GM12878 (cell line): ENCODE results near the gene RACGAP1. TPM values are rescaled to one million over a fixed set of nuclear protein-coding genes. Genes with fewer than 3 reads are reported as not detected.
A peak's percentile ranks its signal among the peaks of the same experiment; 100 is the strongest.

Source experiments
- ATAC-seq: fragments of 200-7000 bp; cut with Tn5 transposase; 3 replicates; pipeline ENCODE4 v1.9.1; 2020; ENCODE audit warnings: mild to moderate bottlenecking, moderate library complexity
- BruUV-seq: library from RNA; stranded (reverse); fragments of 400-500 nt; replicated peaks from 2 replicates; lab custom pipeline; 2021; lab: Mats Ljungman, UMichigan
- CTCF ChIA-PET: fragments of 300-600 bp; sonication (Branson Sonifier 250); formaldehyde crosslinking; extraction: SDS; loops from one replicate; lab custom pipeline; 2021; ENCODE audit warnings: inconsistent platforms; lab: Yijun Ruan, JAX
- POLR2A ChIA-PET: fragments of 350-600 bp; formaldehyde crosslinking; extraction: SDS; loops from one replicate; lab custom pipeline; 2021; ENCODE audit warnings: inconsistent platforms; lab: Charles Lee
- RAD21 ChIA-PET: fragments of 300-600 bp; sonication (Branson Sonifier 250); formaldehyde crosslinking; loops from one replicate; lab custom pipeline; 2023; ENCODE audit warnings: antibody characterized with exemption; ENCODE audit not compliant: unreplicated experiment; lab: Charles Lee
- SMC1A ChIA-PET: fragments of 300-600 bp; sonication (Branson Sonifier 250); formaldehyde crosslinking; loops from one replicate; lab custom pipeline; 2023; ENCODE audit not compliant: unreplicated experiment, uncharacterized antibody; lab: Charles Lee
- DNase-seq: peaks from one replicate; pipeline ENCODE4 v3.0.0-alpha.2; 2011; ENCODE audit warnings: low read depth, low spot score
- FAIRE-seq: peaks from 3 replicates; lab custom pipeline; 2011; peaks lifted over from hg19 to GRCh38; lab: Jason Lieb, UNC
- H2AFZ ChIP-seq: 2 replicates; pipeline ENCODE4 v1.6.0; 2011; ENCODE audit warnings: low read depth, low read length, control low read depth; ENCODE audit not compliant: control insufficient read depth
- H3K27ac ChIP-seq: 2 replicates; pipeline ENCODE4 v1.5.1; 2011; ENCODE audit warnings: control low read depth; ENCODE audit not compliant: control insufficient read depth, insufficient read depth
- H3K27me3 ChIP-seq, 2 experiments: replicated peaks in 1 of 2; 2 replicates each; pipeline versions ENCODE4 v1.6.0 to v1.6.1; 2011; ENCODE audit warnings: low read length in 1 of 2; ENCODE audit not compliant: control insufficient read depth in 2 of 2, insufficient read depth in 2 of 2
- H3K36me3 ChIP-seq, 2 experiments: 2 replicates each; pipeline ENCODE4 v1.5.1; 2011; ENCODE audit warnings: low read length in 1 of 2; ENCODE audit not compliant: control insufficient read depth in 2 of 2, insufficient read depth in 2 of 2
- H3K4me1 ChIP-seq: 2 replicates; pipeline ENCODE4 v1.6.1; 2011; ENCODE audit warnings: mild to moderate bottlenecking, low read length, moderate library complexity, mixed read lengths; ENCODE audit not compliant: control insufficient read depth, insufficient read depth
- H3K4me2 ChIP-seq: 2 replicates; pipeline ENCODE4 v1.6.0; 2011; ENCODE audit warnings: control low read depth; ENCODE audit not compliant: control insufficient read depth, insufficient read depth
- H3K4me3 ChIP-seq: fragments of 200-600 bp; sonication (generic); 2 replicates; pipeline ENCODE4 v1.5.1; 2016
- H3K79me2 ChIP-seq: 2 replicates; pipeline ENCODE4 v1.6.0; 2011; ENCODE audit warnings: low read length; ENCODE audit not compliant: control insufficient read depth, insufficient read depth
- H3K9ac ChIP-seq: 2 replicates; pipeline ENCODE4 v1.8.0; 2011; ENCODE audit warnings: low read length, control low read depth, mixed read lengths; ENCODE audit not compliant: control insufficient read depth, insufficient read depth
- H3K9me3 ChIP-seq: replicated peaks from 3 replicates; pipeline ENCODE4 v1.5.1; 2011; ENCODE audit warnings: mild to moderate bottlenecking, low read length; ENCODE audit not compliant: control insufficient read depth, insufficient read depth
- H4K20me1 ChIP-seq: 2 replicates; pipeline ENCODE4 v1.6.0; 2011; ENCODE audit not compliant: control insufficient read depth, insufficient read depth
- FOXM1 ChIP-seq: IDR thresholded peaks from 2 replicates; pipeline ENCODE4 v1.6.1; 2012; ENCODE audit warnings: low read depth, mild to moderate bottlenecking, inconsistent platforms, low read length, moderate library complexity
- HDGF ChIP-seq: fragments of 450-650 bp; IDR thresholded peaks from 2 replicates; pipeline ENCODE4 v1.6.1; 2016; ENCODE audit warnings: antibody characterized with exemption
- POLR2AphosphoS5 ChIP-seq: IDR thresholded peaks from 2 replicates; pipeline ENCODE4 v1.6.1; 2011; ENCODE audit warnings: mild to moderate bottlenecking, low read length, inconsistent platforms
- SPI1 ChIP-seq: IDR thresholded peaks from 2 replicates; pipeline ENCODE4 v1.6.1; 2011; ENCODE audit warnings: low read depth, mild to moderate bottlenecking, low read length, moderate library complexity, borderline replicate concordance; ENCODE audit not compliant: insufficient read depth
- ZNF217 ChIP-seq: fragments of 450-650 bp; IDR thresholded peaks from 2 replicates; pipeline ENCODE4 v1.6.1; 2017; ENCODE audit warnings: antibody characterized with exemption, mild to moderate bottlenecking
- WGBS: methylation state at CpG from one replicate; pipeline ENCODE4 v1.1.6; 2016; ENCODE audit warnings: low lambda C conversion rate; ENCODE audit not compliant: insufficient replicate concordance, insufficient coverage; ENCODE audit errors: missing lambda C conversion rate; 5-methylcytosine and 5-hydroxymethylcytosine counted together
- in situ Hi-C: fragments of 300-500 bp; cut with MboI; formaldehyde crosslinking; loops from 9 replicates; pipeline ENCODE4 v1.14.3; 2018; ENCODE audit warnings: mixed read lengths
- intact Hi-C: fragments of 100-400 bp; cut with micrococcal nuclease; formaldehyde crosslinking; loops from one replicate; pipeline ENCODE4 v1.14.2; 2022; ENCODE audit not compliant: unreplicated experiment
- polyA plus RNA-seq, 11 experiments: library from polyadenylated mRNA; depleted of rRNA in 4 of 11; unstranded in 6 of 11; stranded (reverse) in 5 of 11; fragments of >200 nt; fragmentation: Nextera tagmentation in 4 of 11; fragmentation: Illumina TruSeq in 1 of 11; extraction: Ambion mirVana in 4 of 11; extraction: Trizol in 1 of 11; gene quantifications; 1 replicate in 1 of 11; 2 replicates in 10 of 11; pipeline versions ENCODE4 v1.2.1 to v1.2.3, GENCODE V29; 2011 to 2016; ENCODE audit warnings: inconsistent platforms in 2 of 11, missing spikeins in 2 of 11, low read depth in 1 of 11
- total RNA-seq, 4 experiments: library from RNA; depleted of rRNA in 3 of 4; stranded (reverse); fragments of >200 nt in 3 of 4; fragmentation: Illumina TruSeq in 1 of 4; extraction: Trizol in 1 of 4; gene quantifications; 2 replicates each; pipeline versions ENCODE4 v1.2.1 to v1.2.3, GENCODE V29; 2013 to 2021
- TF ChIP-seq, protein P1 (sequence below): fragments of 450-650 bp; conservative IDR thresholded peaks from 2 replicates; pipeline ENCODE4 v1.6.1; 2017; ENCODE audit warnings: mild to moderate bottlenecking, moderate library complexity
- TF ChIP-seq, protein P2 (sequence below): fragments of 150-350 bp; IDR thresholded peaks from 2 replicates; pipeline ENCODE4 v1.6.1; 2016; ENCODE audit warnings: low read depth, low read length

RACGAP1 gene
- total and polyA plus RNA-seq, 10 of the 15 experiments (the other 5 are each of a cell fraction or from before 2014, with no cell fraction given), result 32.4 to 87.9 (median 76.2) TPM

DNA sequence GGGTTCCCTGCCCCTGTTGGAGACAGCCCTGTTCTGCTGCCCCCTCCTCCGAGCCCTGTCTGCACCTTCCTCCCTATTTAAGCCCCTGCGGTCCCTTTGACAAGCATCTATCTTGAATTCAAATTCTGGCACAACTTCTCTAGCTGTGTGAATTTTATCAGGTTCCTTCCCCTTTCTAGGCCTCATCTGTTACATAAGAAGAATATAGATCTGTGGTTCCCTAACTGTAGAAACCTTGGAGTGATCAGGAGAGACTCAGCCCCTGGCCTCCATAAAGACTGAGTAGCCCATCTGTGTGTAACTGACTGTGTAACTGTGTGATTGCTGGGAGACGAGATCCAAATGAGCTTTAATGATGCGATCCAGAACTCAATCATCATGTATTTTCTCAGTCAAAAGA lies 13.0 kb upstream of the RACGAP1 start:
- no peaks in the 10 kb centered on the region for H3K36me3 ChIP-seq
- POLR2A ChIA-PET, result no interaction called here
- 69% methylated on average over 4 of the region's 4 CpGs for whole genome bisulfite sequencing
- H3K4me3 ChIP-seq, result no peak overlapping the region
- H3K4me1 ChIP-seq, result no peaks in the 10 kb centered on the region
- H3K27me3 ChIP-seq, result no peaks in the 10 kb centered on the region
- RAD21 ChIA-PET, result interaction anchor here (0.8 to 2.1 kb wide), 7 partner anchors 17 to 93 kb away, joined by 3 to 11 read pairs (median 4); no protein-coding TSS in a partner anchor
- TF ChIP-seq POLR2AphosphoS5, result no peak
- TF ChIP-seq FOXM1, result no peak
- H3K4me2 ChIP-seq, result no peak overlapping the region
- in situ Hi-C loops (no loop called here), intact Hi-C loops (loop anchor here (2.0 kb wide), 1 partner anchor 18 kb away; the partner anchor contains the start of gene ASIC1)
- H4K20me1 ChIP-seq, result no peaks in the 10 kb centered on the region
- SMC1A ChIA-PET, result interaction anchor here (1.0 to 5.3 kb wide), 6 partner anchors 13 to 51 kb away, joined by 3 to 37 read pairs (median 5); partner anchors contain the start of gene RACGAP1
- H3K27ac ChIP-seq, result no peak overlapping the region
- DNase-seq (no peak), ATAC-seq (no peak), FAIRE-seq (no peak)
- no peaks in the 10 kb centered on the region for H3K79me2 ChIP-seq
- H2AFZ ChIP-seq, result no peak overlapping the region
- no TSS peak for BruUV-seq
- no peak overlapping the region for H3K9ac ChIP-seq
- no peaks in the 10 kb centered on the region for H3K9me3 ChIP-seq
- CTCF ChIA-PET, result interaction anchor here (0.7 to 6.7 kb wide), 27 partner anchors 9 to 362 kb away, joined by 3 to 114 read pairs (median 6); partner anchors contain the start of genes CERS5, COX14 and RACGAP1

DNA sequence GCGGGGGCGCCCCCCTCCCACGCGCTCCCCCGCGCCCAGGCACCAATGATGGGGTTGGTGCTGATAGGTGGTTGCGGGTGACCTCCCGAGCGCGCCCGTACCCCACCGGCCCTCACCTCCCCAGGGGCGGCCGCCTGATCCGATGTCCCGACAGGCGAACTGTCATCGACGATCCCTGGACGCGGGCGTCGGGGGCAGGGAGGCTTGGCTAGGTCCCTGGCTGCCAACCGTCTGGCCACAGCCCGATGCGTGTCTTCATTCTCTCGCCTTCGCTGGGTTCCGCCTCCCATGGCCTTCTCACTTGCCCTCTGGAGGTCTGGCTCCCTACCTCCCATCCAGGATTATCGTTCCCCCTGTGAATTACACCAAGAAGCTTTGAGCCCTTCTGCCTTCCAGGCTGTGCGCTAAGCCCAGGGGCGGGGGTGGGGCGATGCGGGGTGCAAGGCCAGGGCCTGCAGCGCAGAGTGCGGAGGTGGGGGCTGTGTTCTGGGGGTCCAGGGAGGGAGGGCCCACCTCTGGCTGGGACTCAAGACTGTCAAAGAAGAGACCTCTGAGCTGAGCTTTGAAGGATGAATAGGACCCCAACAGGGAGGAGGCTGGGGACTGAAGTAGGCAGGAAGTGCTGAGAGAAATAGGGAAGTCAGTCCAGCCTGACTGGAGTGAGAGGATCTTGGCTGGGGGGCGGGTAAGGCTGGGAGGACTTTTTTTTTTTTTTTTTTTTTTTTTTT lies 7.7 kb upstream of the RACGAP1 start:
- FAIRE-seq (no peak), DNase-seq (no peak), ATAC-seq (no peak; the same call in 2 of the 3 replicates)
- no peak overlapping the region for H3K27ac ChIP-seq
- no peaks in the 10 kb centered on the region for H3K4me1 ChIP-seq
- H2AFZ ChIP-seq, result peak overlapping the region; percentile 39; the same call in 1 of the 2 replicates
- H4K20me1 ChIP-seq, result no peaks in the 10 kb centered on the region
- no peaks in the 10 kb centered on the region for H3K9me3 ChIP-seq
- H3K4me3 ChIP-seq, result no peak overlapping the region
- ChIA-PET SMC1A (interaction anchor here (0.6 kb wide), 1 partner anchor 19 kb away, joined by 3 read pairs; no protein-coding TSS in a partner anchor), POLR2A (no interaction called here), RAD21 (no interaction called here), CTCF (interaction anchor here (0.8 to 2.1 kb wide), 3 partner anchors 37 to 78 kb away, joined by 3 to 7 read pairs (median 3); no protein-coding TSS in a partner anchor)
- intact Hi-C loops, result no loop called here
- H3K9ac ChIP-seq, result no peak overlapping the region
- no peaks in the 10 kb centered on the region for H3K36me3 ChIP-seq
- in situ Hi-C loops, result no loop called here
- peak overlapping the region; percentile 17; the same call in 1 of the 2 replicates for H3K4me2 ChIP-seq
- BruUV-seq, result no TSS peak
- H3K79me2 ChIP-seq, result no peaks in the 10 kb centered on the region
- no peaks in the 10 kb centered on the region for H3K27me3 ChIP-seq
- WGBS, result 50% methylated on average over 31 of the region's 37 CpGs
- peak; percentile 53; the same call in 1 of the 2 replicates for TF ChIP-seq SPI1
- TF ChIP-seq, protein P1, sequence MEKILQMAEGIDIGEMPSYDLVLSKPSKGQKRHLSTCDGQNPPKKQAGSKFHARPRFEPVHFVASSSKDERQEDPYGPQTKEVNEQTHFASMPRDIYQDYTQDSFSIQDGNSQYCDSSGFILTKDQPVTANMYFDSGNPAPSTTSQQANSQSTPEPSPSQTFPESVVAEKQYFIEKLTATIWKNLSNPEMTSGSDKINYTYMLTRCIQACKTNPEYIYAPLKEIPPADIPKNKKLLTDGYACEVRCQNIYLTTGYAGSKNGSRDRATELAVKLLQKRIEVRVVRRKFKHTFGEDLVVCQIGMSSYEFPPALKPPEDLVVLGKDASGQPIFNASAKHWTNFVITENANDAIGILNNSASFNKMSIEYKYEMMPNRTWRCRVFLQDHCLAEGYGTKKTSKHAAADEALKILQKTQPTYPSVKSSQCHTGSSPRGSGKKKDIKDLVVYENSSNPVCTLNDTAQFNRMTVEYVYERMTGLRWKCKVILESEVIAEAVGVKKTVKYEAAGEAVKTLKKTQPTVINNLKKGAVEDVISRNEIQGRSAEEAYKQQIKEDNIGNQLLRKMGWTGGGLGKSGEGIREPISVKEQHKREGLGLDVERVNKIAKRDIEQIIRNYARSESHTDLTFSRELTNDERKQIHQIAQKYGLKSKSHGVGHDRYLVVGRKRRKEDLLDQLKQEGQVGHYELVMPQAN, result no peak
- TF ChIP-seq, protein P2, sequence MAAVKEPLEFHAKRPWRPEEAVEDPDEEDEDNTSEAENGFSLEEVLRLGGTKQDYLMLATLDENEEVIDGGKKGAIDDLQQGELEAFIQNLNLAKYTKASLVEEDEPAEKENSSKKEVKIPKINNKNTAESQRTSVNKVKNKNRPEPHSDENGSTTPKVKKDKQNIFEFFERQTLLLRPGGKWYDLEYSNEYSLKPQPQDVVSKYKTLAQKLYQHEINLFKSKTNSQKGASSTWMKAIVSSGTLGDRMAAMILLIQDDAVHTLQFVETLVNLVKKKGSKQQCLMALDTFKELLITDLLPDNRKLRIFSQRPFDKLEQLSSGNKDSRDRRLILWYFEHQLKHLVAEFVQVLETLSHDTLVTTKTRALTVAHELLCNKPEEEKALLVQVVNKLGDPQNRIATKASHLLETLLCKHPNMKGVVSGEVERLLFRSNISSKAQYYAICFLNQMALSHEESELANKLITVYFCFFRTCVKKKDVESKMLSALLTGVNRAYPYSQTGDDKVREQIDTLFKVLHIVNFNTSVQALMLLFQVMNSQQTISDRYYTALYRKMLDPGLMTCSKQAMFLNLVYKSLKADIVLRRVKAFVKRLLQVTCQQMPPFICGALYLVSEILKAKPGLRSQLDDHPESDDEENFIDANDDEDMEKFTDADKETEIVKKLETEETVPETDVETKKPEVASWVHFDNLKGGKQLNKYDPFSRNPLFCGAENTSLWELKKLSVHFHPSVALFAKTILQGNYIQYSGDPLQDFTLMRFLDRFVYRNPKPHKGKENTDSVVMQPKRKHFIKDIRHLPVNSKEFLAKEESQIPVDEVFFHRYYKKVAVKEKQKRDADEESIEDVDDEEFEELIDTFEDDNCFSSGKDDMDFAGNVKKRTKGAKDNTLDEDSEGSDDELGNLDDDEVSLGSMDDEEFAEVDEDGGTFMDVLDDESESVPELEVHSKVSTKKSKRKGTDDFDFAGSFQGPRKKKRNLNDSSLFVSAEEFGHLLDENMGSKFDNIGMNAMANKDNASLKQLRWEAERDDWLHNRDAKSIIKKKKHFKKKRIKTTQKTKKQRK, result no peak
- no peak for TF ChIP-seq ZNF217
- no peak for TF ChIP-seq HDGF
